ENCODE measurements around the gene UFSP1. TPM values are rescaled to one million over a fixed set of nuclear protein-coding genes. Genes with fewer than 3 reads are reported as not detected.

UFSP1 gene
- total RNA-seq, 1 donor = 3.3 TPM

GRCh38 chr7:100864263-100864845 lies 25.2 kb downstream of the UFSP1 start:
- H3K4me3 ChIP-seq (ENCODE audit: low read depth, low read length) = no peak overlapping the region
- TF ChIP-seq CTCF (IDR thresholded peaks at IDR 0.05; ENCODE audit: insufficient read depth, low read length) = no peak
- no peak for DNase-seq (ENCODE audit: low read depth)

- no peak for TF ChIP-seq CTCF (IDR thresholded peaks at IDR 0.05; ENCODE audit: insufficient read depth, low read length)
- DNase-seq (ENCODE audit: low read depth) = no peak
- H3K4me3 ChIP-seq (ENCODE audit: low read depth, low read length) = no peak overlapping the region
Measured at GRCh38 chr7:100863406-100863950, 26.0 kb downstream of the UFSP1 start.

GRCh38 chr7:100861616-100861985 lies 27.9 kb downstream of the UFSP1 start:
- DNase-seq (ENCODE audit: low read depth) = no peak
- TF ChIP-seq CTCF (IDR thresholded peaks at IDR 0.05; ENCODE audit: insufficient read depth, low read length) = no peak
- H3K4me3 ChIP-seq (ENCODE audit: low read depth, low read length) = no peak overlapping the region

- TF ChIP-seq CTCF (IDR thresholded peaks at IDR 0.05; ENCODE audit: insufficient read depth, low read length) = no peak
- no peak for DNase-seq (ENCODE audit: low read depth)
- no peak overlapping the region for H3K4me3 ChIP-seq (ENCODE audit: low read depth, low read length)
Measured at GRCh38 chr7:100860702-100861615, 28.6 kb downstream of the UFSP1 start.

GRCh38 chr7:100859856-100860255 lies 29.7 kb downstream of the UFSP1 start:
- no peak for DNase-seq (ENCODE audit: low read depth)
- no peak for TF ChIP-seq CTCF (IDR thresholded peaks at IDR 0.05; ENCODE audit: insufficient read depth, low read length)
- H3K4me3 ChIP-seq (ENCODE audit: low read depth, low read length) = no peak overlapping the region

- H3K4me3 ChIP-seq (ENCODE audit: low read depth, low read length) = no peak overlapping the region
- no peak for TF ChIP-seq CTCF (IDR thresholded peaks at IDR 0.05; ENCODE audit: insufficient read depth, low read length)
- DNase-seq (ENCODE audit: low read depth) = no peak
Measured at GRCh38 chr7:100856871-100857282, 32.6 kb downstream of the UFSP1 start.
